ENCODE measurements around the gene GARNL3. TPM values are rescaled to one million over a fixed set of nuclear protein-coding genes. Genes with fewer than 3 reads are reported as not detected.

The GARNL3 gene
- total RNA-seq, 1 experiment from 2014 or later: 6.1 TPM

DNA sequence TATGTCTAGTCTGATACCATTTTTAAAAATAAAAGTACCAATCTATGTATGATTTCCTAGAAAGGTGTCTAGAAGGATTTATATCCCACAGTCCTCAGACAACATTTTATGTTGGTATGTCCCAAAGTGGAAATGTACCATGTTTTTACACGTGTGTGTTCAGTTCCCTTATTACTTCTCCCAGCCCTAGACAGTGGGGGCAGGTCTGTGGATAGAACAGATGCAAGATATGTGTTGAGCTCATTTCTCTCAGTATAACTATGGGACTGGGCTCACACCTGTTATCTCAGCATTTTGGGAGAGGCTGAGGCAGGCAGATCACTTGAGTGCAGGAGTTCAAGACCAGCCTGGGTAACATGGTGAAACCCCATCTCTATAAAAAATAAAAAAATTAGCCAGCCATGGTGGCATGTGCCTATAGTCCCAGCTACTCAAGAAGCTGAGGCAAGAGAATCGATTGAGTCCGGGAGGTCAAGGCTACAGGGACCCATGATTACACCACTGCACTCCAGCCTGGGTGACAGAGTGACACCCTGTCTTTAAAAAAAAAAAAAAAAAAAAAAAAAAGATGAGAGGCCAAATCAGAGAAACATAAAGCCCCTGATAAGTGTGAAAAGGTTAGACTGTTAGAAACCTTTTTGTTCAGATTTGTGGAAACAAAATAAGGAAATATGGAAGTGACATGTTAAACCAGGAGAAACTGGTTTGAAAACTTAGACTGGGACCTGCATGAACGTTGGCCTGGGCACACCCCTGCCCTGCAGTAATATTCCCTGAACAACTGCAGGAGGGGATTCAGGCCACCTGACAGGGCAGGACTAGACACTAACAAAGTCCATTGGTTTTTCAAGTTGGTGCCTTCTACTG lies 125.0 kb downstream of the GARNL3 start:
- Mint-ChIP-seq H3K4me1 (ENCODE audit: insufficient read depth, unreplicated experiment) (peaks cover 14% of the 10 kb centered on the region), H3K27me3 (ENCODE audit: insufficient read depth, unreplicated experiment) (no peaks in the 10 kb centered on the region), H3K27ac (ENCODE audit: low read depth, unreplicated experiment) (peak overlapping the region; percentile 77), H3K36me3 (ENCODE audit: insufficient read depth, unreplicated experiment) (no peaks in the 10 kb centered on the region), H3K9me3 (ENCODE audit: unreplicated experiment) (no peaks in the 10 kb centered on the region), H3K4me3 (ENCODE audit: unreplicated experiment) (no peak overlapping the region)
- BruUV-seq (replicated peaks): no TSS peak
- ChIA-PET CTCF (interaction anchor here (0.9 to 1.4 kb wide), 2 partner anchors 29 to 123 kb away, joined by 3 to 5 read pairs; no protein-coding TSS in a partner anchor), POLR2A (interaction anchor here (0.6 to 1.7 kb wide), 6 partner anchors 8 to 185 kb away, joined by 3 to 16 read pairs (median 3); partner anchors contain the start of gene SLC2A8)
- DNase-seq (ENCODE audit: unreplicated experiment): no peak
- intact Hi-C loops (cut with micrococcal nuclease): no loop called here
- TF ChIP-seq, protein P1, sequence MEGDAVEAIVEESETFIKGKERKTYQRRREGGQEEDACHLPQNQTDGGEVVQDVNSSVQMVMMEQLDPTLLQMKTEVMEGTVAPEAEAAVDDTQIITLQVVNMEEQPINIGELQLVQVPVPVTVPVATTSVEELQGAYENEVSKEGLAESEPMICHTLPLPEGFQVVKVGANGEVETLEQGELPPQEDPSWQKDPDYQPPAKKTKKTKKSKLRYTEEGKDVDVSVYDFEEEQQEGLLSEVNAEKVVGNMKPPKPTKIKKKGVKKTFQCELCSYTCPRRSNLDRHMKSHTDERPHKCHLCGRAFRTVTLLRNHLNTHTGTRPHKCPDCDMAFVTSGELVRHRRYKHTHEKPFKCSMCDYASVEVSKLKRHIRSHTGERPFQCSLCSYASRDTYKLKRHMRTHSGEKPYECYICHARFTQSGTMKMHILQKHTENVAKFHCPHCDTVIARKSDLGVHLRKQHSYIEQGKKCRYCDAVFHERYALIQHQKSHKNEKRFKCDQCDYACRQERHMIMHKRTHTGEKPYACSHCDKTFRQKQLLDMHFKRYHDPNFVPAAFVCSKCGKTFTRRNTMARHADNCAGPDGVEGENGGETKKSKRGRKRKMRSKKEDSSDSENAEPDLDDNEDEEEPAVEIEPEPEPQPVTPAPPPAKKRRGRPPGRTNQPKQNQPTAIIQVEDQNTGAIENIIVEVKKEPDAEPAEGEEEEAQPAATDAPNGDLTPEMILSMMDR (IDR thresholded peaks at IDR 0.05; ENCODE audit: unreplicated experiment): no peak

DNA sequence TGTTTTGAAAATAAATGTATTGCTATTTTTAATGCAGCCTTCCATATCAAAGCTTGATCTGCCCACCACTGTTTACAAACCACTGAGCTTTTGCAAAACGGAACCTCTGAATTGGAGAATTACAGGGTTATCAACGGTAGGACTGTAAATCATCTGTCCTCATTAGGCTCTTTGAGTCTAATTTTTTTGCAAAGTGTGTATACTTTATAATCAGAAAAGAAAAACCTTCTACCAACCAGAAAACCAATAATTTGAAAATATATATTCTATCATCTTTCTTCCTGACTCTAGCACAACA lies 125.6 kb downstream of the GARNL3 start:
- Mint-ChIP-seq H3K36me3 (ENCODE audit: insufficient read depth, unreplicated experiment) (no peaks in the 10 kb centered on the region), H3K27ac (ENCODE audit: low read depth, unreplicated experiment) (no peak overlapping the region), H3K27me3 (ENCODE audit: insufficient read depth, unreplicated experiment) (no peaks in the 10 kb centered on the region), H3K4me3 (ENCODE audit: unreplicated experiment) (no peak overlapping the region), H3K9me3 (ENCODE audit: unreplicated experiment) (no peaks in the 10 kb centered on the region), H3K4me1 (ENCODE audit: insufficient read depth, unreplicated experiment) (peaks cover 14% of the 10 kb centered on the region)
- CTCF ChIA-PET: interaction anchor here (1.4 kb wide), 1 partner anchor 29 kb away, joined by 5 read pairs; no protein-coding TSS in a partner anchor
- POLR2A ChIA-PET: interaction anchor here (0.6 to 1.2 kb wide), 3 partner anchors 33 to 186 kb away, joined by 3 to 4 read pairs (median 3); no protein-coding TSS in a partner anchor
- no peak for DNase-seq (ENCODE audit: unreplicated experiment)
- intact Hi-C loops (cut with micrococcal nuclease): no loop called here
- TF ChIP-seq, protein P1 (IDR thresholded peaks at IDR 0.05; ENCODE audit: unreplicated experiment): no peak
- no TSS peak for BruUV-seq (replicated peaks)

DNA sequence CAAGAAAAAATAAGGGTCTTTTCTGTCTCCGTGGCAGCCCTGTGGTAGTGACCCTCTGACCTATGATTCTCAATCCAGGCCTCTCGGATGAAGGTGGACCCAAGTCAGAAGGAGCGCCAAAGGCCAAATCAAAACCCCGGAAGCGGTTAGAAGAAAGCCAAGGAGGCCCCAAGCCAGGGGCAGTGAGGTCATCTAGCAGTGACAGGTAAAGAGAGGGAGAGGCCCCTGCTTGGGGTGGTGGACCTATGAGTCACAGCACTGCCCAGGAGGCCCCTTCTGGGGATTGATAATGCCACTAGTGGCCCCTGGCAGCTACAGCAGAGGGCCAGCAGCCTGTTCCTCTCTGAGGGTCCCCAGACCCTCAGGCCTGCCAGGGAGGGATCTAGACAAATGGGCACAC lies 126.0 kb downstream of the GARNL3 start:
- BruUV-seq (replicated peaks): no TSS peak
- Mint-ChIP-seq H3K4me1 (ENCODE audit: insufficient read depth, unreplicated experiment) (peaks cover 14% of the 10 kb centered on the region), H3K4me3 (ENCODE audit: unreplicated experiment) (no peak overlapping the region), H3K9me3 (ENCODE audit: unreplicated experiment) (no peaks in the 10 kb centered on the region), H3K27me3 (ENCODE audit: insufficient read depth, unreplicated experiment) (no peaks in the 10 kb centered on the region), H3K36me3 (ENCODE audit: insufficient read depth, unreplicated experiment) (no peaks in the 10 kb centered on the region), H3K27ac (ENCODE audit: low read depth, unreplicated experiment) (no peak overlapping the region)
- ChIA-PET CTCF (no interaction called here), POLR2A (interaction anchor here (0.6 kb wide), 1 partner anchor 186 kb away, joined by 3 read pairs; no protein-coding TSS in a partner anchor)
- TF ChIP-seq, protein P1 (IDR thresholded peaks at IDR 0.05; ENCODE audit: unreplicated experiment): no peak
- intact Hi-C loops (cut with micrococcal nuclease): no loop called here
- no peak for DNase-seq (ENCODE audit: unreplicated experiment)

DNA sequence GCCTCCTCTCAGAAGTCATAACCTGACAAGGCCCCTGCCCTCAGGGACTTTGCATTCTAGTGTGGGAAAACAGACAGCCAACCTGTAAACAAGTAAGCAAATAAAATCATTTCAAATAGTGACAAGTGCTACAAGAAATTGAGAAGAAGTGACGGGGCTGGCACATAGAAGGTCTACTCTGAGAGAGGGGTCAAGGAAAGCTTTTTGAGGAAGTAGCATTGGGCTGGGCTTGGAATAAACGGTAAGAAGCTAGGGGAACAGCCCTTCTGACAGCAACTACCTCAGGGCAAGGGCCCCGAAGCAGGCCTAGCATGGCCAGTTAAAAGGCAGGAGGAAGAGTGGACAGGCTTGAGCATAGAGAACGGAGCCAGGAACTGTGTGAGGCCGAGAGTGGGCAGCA lies 127.6 kb downstream of the GARNL3 start:
- intact Hi-C loops (cut with micrococcal nuclease): no loop called here
- H3K4me3 Mint-ChIP-seq (ENCODE audit: unreplicated experiment): no peak overlapping the region
- ChIA-PET POLR2A (interaction anchor here (0.6 to 0.8 kb wide), 2 partner anchors 22 to 163 kb away, joined by 3 to 4 read pairs; no protein-coding TSS in a partner anchor), CTCF (interaction anchor here (0.5 kb wide), 1 partner anchor 28 kb away, joined by 3 read pairs; no protein-coding TSS in a partner anchor)
- no peaks in the 10 kb centered on the region for H3K36me3 Mint-ChIP-seq (ENCODE audit: insufficient read depth, unreplicated experiment)
- H3K9me3 Mint-ChIP-seq (ENCODE audit: unreplicated experiment): no peaks in the 10 kb centered on the region
- peaks cover 14% of the 10 kb centered on the region for H3K4me1 Mint-ChIP-seq (ENCODE audit: insufficient read depth, unreplicated experiment)
- H3K27ac Mint-ChIP-seq (ENCODE audit: low read depth, unreplicated experiment): no peak overlapping the region
- H3K27me3 Mint-ChIP-seq (ENCODE audit: insufficient read depth, unreplicated experiment): no peaks in the 10 kb centered on the region
- TF ChIP-seq, protein P1 (IDR thresholded peaks at IDR 0.05; ENCODE audit: unreplicated experiment): no peak
- no peak for DNase-seq (ENCODE audit: unreplicated experiment)
- no TSS peak for BruUV-seq (replicated peaks)

All from MCF 10A (cell line).